H1 (cell line): ENCODE results near the gene ZNF524. TPM values are rescaled to one million over a fixed set of nuclear protein-coding genes. Genes with fewer than 3 reads are reported as not detected.

Experiments used
- CBX8 ChIP-seq: fragments of 300-800, 300-1000 bp; sonication (generic); IDR thresholded peaks from 2 replicates; pipeline ENCODE4 v1.7.1; 2016; ENCODE audit warnings: low read depth, low read length, borderline replicate concordance
- KDM1A ChIP-seq: fragments of 200-600, 300-600 bp; sonication (generic); IDR thresholded peaks from 2 replicates; pipeline ENCODE4 v1.7.1; 2016; ENCODE audit warnings: mild to moderate bottlenecking, low read length, borderline replicate concordance
- ZNF274 ChIP-seq: IDR thresholded peaks from 2 replicates; pipeline ENCODE4 v1.7.0; 2012; ENCODE audit warnings: low read length, borderline replicate concordance; ENCODE audit errors: extremely low read depth
- polyA plus RNA-seq, 7 experiments: library from polyadenylated mRNA; depleted of rRNA in 3 of 7; stranded (reverse) in 5 of 7; unstranded in 2 of 7; fragments of >200 nt in 5 of 7; fragments of 200-250 nt in 2 of 7; gene quantifications; 1 replicate in 5 of 7; 2 replicates in 1 of 7; 4 replicates in 1 of 7; pipeline versions ENCODE4 v1.2.1 to v1.2.3, GENCODE V29; 2011 to 2013; ENCODE audit warnings: missing spikeins in 2 of 7, mixed read lengths in 2 of 7
- total RNA-seq: library from RNA; stranded (reverse); fragmentation: NEBNext Ultra II Directional; extraction: Animal tissue kit (Norgen Biotek cat#: 25700); gene quantifications from 2 replicates; pipeline ENCODE4 v1.2.1, GENCODE V29; 2021
- TF ChIP-seq, protein P1 (sequence below): fragments of 300-600 bp; sonication (generic); IDR thresholded peaks from 2 replicates; pipeline ENCODE4 v1.7.1; 2012; ENCODE audit warnings: low read length, moderate library complexity, mild to moderate bottlenecking, inconsistent platforms; ENCODE audit not compliant: insufficient replicate concordance

Gene ZNF524
- total and polyA plus RNA-seq, 2 of the 8 experiments (the other 6 are each of a cell fraction or from before 2014, with no cell fraction given), result 4.4 to 4.7 TPM

DNA sequence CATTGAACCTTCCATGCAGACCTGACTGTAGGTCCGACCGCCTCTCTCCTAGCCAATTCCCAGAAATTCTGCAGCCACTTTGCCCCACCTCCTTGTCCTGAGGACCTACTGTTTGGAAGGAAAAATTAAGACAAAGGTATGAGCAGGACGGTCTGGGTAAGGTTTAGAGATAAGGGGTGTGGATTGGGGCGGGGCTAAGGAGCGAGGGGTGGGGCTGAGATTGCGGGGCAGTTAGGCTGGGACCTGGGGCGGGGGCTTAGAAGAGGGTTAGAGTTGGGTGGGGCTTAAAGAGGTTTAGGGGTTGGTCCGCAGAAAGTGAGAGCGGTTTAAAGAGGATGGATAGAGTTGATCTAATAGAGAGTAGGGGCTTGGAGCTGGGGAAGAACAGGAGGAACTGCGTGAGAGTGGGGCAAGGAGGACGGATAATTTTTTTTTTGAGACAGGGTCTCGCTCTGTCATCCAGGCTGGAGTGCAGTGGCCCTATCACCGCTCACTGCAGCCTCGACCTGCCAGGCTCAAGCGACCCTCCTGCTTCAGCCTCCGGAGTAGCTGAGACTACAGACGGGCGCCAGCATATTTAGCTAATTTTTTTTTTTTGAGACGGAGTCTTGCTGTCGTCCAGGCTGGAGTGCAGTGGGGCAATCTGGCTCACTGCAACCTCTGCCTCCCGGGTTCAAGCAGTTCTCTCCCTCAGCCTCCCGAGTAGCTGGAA is 3.6 kb downstream of the ZNF524 start (continued):
- TF ChIP-seq, protein P1, sequence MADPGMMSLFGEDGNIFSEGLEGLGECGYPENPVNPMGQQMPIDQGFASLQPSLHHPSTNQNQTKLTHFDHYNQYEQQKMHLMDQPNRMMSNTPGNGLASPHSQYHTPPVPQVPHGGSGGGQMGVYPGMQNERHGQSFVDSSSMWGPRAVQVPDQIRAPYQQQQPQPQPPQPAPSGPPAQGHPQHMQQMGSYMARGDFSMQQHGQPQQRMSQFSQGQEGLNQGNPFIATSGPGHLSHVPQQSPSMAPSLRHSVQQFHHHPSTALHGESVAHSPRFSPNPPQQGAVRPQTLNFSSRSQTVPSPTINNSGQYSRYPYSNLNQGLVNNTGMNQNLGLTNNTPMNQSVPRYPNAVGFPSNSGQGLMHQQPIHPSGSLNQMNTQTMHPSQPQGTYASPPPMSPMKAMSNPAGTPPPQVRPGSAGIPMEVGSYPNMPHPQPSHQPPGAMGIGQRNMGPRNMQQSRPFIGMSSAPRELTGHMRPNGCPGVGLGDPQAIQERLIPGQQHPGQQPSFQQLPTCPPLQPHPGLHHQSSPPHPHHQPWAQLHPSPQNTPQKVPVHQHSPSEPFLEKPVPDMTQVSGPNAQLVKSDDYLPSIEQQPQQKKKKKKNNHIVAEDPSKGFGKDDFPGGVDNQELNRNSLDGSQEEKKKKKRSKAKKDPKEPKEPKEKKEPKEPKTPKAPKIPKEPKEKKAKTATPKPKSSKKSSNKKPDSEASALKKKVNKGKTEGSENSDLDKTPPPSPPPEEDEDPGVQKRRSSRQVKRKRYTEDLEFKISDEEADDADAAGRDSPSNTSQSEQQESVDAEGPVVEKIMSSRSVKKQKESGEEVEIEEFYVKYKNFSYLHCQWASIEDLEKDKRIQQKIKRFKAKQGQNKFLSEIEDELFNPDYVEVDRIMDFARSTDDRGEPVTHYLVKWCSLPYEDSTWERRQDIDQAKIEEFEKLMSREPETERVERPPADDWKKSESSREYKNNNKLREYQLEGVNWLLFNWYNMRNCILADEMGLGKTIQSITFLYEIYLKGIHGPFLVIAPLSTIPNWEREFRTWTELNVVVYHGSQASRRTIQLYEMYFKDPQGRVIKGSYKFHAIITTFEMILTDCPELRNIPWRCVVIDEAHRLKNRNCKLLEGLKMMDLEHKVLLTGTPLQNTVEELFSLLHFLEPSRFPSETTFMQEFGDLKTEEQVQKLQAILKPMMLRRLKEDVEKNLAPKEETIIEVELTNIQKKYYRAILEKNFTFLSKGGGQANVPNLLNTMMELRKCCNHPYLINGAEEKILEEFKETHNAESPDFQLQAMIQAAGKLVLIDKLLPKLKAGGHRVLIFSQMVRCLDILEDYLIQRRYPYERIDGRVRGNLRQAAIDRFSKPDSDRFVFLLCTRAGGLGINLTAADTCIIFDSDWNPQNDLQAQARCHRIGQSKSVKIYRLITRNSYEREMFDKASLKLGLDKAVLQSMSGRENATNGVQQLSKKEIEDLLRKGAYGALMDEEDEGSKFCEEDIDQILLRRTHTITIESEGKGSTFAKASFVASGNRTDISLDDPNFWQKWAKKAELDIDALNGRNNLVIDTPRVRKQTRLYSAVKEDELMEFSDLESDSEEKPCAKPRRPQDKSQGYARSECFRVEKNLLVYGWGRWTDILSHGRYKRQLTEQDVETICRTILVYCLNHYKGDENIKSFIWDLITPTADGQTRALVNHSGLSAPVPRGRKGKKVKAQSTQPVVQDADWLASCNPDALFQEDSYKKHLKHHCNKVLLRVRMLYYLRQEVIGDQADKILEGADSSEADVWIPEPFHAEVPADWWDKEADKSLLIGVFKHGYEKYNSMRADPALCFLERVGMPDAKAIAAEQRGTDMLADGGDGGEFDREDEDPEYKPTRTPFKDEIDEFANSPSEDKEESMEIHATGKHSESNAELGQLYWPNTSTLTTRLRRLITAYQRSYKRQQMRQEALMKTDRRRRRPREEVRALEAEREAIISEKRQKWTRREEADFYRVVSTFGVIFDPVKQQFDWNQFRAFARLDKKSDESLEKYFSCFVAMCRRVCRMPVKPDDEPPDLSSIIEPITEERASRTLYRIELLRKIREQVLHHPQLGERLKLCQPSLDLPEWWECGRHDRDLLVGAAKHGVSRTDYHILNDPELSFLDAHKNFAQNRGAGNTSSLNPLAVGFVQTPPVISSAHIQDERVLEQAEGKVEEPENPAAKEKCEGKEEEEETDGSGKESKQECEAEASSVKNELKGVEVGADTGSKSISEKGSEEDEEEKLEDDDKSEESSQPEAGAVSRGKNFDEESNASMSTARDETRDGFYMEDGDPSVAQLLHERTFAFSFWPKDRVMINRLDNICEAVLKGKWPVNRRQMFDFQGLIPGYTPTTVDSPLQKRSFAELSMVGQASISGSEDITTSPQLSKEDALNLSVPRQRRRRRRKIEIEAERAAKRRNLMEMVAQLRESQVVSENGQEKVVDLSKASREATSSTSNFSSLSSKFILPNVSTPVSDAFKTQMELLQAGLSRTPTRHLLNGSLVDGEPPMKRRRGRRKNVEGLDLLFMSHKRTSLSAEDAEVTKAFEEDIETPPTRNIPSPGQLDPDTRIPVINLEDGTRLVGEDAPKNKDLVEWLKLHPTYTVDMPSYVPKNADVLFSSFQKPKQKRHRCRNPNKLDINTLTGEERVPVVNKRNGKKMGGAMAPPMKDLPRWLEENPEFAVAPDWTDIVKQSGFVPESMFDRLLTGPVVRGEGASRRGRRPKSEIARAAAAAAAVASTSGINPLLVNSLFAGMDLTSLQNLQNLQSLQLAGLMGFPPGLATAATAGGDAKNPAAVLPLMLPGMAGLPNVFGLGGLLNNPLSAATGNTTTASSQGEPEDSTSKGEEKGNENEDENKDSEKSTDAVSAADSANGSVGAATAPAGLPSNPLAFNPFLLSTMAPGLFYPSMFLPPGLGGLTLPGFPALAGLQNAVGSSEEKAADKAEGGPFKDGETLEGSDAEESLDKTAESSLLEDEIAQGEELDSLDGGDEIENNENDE, result no peak
- TF ChIP-seq CBX8, result no peak
- TF ChIP-seq KDM1A, result no peak
- TF ChIP-seq ZNF274, result no peak
